GOT3 (cell line): ENCODE data around the gene SLC28A1.
"Not testable (repeated sequence)": the region's sequence is repeated elsewhere in the genome, so short reads cannot be mapped to it uniquely, and the experiment has no call there.

Experiments used
- DNase-seq: peaks from one replicate; lab custom pipeline; 2025; ENCODE audit warnings: mixed read lengths; lab: John Stamatoyannopoulos, UW

Gene SLC28A1, protein sequence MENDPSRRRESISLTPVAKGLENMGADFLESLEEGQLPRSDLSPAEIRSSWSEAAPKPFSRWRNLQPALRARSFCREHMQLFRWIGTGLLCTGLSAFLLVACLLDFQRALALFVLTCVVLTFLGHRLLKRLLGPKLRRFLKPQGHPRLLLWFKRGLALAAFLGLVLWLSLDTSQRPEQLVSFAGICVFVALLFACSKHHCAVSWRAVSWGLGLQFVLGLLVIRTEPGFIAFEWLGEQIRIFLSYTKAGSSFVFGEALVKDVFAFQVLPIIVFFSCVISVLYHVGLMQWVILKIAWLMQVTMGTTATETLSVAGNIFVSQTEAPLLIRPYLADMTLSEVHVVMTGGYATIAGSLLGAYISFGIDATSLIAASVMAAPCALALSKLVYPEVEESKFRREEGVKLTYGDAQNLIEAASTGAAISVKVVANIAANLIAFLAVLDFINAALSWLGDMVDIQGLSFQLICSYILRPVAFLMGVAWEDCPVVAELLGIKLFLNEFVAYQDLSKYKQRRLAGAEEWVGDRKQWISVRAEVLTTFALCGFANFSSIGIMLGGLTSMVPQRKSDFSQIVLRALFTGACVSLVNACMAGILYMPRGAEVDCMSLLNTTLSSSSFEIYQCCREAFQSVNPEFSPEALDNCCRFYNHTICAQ

GRCh38 chr15:84883916-84884781 lies at the start of gene SLC28A1:
TSS of gene SLC28A1 (plus strand) at chr15:84884662. CDS start at chr15:84887761, 3,099 bp downstream.
- DNase-seq, result no peak

DNA sequence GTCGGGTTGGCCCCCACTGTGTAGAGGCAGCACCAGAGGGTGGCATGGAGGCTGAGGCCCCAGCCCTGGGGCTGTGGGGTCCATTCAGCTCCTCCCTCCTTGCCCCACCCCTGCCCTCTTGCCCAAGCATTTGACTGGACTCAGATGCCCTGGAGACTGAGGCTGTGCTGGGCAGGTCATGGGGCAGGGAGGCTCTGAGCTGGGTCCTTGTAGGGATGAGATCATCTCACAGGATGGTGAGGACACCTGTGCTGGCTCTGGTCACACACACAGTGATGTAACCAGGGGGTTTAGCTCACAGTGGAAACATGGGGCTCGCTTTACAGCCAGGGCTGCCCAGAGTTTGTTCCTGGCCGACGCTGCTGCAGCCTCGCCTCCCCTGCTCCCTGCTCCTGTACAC lies 49.5 kb upstream of the SLC28A1 start:
- no peak for DNase-seq

GRCh38 chr15:84835661-84836337 lies 48.7 kb upstream of the SLC28A1 start:
- DNase-seq, result no peak

DNA sequence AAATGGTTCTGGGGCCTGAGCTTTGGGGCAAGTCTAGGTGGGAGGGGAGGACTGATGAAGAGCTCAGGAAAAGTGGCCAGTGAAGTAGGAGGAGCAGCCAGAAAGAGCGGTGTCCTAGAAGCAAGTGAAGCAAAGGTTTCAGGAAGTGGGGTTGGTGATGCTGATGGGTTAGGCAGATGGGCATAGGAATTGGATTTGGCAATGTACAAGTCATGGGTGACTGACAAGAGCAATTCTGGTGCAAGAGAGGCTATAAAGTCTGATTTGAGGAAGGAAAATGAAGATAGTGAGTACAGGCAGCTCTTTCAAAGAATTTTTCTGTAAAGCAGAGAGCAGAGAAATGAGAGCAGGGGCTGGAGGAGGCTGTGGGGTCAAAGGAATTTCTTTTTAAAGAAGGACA lies 47.6 kb upstream of the SLC28A1 start:
- DNase-seq, result no peak

DNA sequence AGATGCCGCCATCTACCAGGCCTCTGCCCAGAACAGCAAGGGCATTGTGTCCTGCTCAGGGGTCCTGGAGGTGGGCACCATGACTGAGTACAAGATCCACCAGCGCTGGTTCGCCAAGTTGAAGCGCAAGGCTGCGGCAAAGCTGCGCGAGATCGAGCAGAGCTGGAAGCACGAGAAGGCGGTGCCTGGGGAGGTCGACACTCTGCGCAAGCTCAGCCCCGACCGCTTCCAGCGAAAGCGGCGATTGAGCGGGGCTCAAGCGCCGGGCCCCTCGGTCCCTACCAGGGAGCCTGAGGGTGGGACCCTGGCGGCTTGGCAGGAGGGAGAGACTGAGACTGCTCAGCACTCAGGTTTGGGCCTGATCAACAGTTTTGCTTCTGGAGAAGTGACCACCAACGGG lies 44.7 kb upstream of the SLC28A1 start:
- DNase-seq, result no peak

DNA sequence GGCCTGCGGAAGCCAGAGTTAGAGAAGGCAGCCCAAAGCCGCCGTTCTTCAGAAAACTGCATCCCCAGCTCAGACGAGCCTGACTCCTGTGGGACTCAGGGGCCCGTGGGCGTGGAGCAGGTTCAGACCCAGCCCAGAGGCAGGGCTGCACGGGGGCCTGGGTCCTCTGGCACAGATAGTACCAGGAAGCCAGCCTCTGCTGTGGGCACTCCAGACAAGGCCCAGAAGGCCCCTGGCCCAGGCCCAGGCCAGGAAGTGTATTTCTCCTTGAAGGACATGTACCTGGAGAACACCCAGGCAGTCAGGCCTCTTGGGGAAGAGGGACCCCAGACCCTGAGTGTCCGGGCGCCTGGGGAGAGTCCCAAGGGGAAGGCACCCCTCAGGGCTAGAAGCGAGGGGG lies 44.2 kb upstream of the SLC28A1 start:
- DNase-seq, result no peak

GRCh38 chr15:84840741-84841429 lies 43.6 kb upstream of the SLC28A1 start:
- peak; percentile 48 for DNase-seq

GRCh38 chr15:84842781-84843180 lies 41.7 kb upstream of the SLC28A1 start:
- DNase-seq, result no peak

- DNase-seq, result no peak
Observed at GRCh38 chr15:84844964-84845363, 39.5 kb upstream of the SLC28A1 start.

DNA sequence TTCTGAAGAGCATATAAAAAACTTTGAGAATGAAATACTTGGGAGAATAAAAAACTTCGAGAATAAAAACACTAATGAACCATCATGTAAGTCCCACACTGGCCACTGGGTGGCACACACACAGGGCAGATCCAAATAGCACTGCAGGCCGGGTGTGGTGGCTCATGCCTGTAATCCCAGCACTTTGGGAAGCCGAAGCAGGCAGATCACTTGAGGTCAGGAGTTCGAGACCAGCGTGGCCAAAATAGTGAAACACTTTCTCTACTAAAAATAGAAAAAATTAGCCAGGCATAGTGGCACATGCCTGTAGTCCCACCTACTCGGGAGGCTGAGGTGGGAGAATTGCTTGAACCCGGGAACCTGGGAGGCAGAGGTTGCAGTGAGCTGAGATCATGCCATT lies 38.8 kb upstream of the SLC28A1 start:
- DNase-seq, result not testable (repeated sequence)

DNA sequence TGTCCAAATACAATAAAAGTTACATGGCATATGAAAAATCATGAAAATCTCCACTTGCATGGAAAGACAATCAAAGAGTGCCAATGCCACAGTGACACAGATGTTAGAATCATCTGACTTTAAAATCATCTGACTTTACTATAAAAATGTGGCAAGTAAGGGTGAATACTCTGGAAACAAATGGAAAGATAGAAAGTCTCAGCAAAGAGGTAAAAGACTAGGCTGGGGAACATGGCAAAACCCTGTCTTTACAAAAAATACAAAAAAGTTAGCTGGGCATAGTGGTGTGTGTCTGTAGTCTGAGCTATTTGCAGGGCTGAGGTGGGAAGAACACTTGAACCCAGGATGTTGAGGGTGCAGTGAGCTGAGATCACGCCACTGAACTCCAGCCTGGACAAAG lies 38.2 kb upstream of the SLC28A1 start:
- DNase-seq, result no peak

DNA sequence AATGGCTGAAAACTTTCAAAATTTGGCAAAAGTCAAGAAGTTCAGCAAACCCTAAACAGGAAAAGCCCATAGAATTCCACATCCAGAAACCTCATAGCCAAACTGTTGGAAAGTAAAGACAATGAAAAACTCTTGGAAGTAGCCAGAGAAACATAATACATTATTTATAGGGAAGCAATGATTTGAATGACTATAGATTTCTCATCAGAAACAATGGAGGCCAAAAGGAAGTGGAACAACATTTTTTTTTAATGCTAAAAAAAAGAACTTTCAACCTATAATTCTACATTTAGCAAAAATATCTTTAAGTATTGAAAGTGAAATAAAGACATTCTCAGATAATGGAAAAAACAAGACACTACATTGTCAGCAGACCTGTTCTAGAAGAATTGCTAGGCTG lies 37.1 kb upstream of the SLC28A1 start:
- DNase-seq, result no peak

- no peak for DNase-seq
Observed at GRCh38 chr15:84852212-84852611, 32.2 kb upstream of the SLC28A1 start.

GRCh38 chr15:84855136-84855535 lies 29.3 kb upstream of the SLC28A1 start:
- DNase-seq, result no peak

- DNase-seq, result no peak
Observed at GRCh38 chr15:84855765-84856164, 28.7 kb upstream of the SLC28A1 start.

DNA sequence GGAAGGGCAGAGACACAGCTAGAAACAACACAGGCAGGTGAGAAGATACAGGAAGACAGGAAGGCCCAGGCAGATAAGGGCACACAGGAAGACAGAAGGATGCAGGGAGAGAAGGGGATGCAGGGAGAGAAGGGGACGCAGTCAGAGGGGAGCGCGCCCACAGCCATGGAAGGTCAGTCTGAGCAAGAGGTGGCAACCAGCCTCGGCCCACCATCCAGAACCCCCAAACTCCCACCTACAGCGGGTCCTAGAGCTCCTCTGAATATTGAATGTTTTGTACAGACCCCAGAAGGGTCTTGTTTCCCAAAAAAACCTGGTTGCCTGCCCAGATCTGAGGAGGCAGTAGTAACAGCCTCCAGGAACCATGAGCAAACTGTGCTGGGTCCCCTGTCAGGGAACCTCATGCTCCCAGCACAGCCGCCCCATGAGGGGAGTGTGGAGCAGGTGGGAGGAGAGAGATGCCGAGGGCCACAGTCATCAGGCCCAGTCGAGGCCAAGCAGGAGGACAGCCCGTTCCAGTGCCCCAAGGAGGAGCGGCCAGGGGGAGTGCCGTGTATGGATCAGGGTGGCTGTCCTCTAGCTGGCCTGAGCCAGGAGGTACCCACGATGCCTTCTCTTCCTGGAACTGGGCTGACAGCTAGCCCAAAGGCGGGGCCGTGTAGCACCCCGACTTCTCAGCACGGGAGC lies 27.6 kb upstream of the SLC28A1 start:
- no peak for DNase-seq

DNA sequence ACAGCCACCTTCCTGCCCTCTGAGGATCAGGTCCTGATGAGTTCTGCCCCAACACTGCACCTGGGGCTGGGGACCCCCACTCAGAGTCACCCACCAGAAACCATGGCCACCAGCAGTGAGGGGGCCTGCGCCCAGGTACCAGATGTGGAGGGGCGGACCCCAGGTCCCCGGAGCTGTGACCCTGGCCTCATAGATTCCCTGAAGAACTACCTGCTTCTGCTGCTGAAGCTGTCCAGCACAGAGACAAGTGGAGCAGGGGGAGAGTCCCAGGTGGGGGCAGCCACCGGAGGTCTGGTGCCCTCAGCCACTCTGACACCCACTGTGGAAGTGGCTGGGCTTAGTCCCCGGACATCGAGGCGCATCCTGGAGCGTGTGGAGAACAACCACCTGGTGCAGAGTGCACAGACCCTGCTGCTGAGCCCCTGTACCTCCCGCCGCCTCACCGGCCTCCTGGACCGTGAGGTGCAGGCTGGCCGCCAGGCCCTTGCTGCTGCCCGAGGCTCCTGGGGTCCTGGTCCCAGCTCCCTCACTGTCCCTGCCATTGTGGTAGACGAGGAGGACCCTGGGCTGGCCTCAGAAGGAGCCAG lies 27.0 kb upstream of the SLC28A1 start:
- DNase-seq, result no peak

DNA sequence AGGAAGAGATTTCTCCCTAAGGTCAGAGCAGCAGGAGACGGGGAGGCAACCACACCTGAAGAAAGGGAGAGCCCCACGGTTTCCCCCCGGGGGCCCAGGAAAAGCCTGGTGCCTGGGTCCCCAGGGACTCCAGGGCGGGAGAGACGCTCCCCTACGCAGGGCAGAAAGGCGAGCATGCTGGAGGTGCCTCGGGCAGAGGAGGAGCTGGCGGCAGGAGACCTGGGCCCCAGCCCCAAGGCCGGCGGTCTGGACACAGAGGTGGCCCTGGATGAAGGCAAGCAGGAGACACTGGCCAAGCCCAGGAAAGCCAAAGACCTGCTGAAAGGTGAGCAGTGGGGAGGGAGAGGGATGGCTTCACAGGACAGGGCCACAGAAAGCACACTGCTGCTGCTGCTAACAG lies 26.2 kb upstream of the SLC28A1 start:
- no peak for DNase-seq

- no peak for DNase-seq
Observed at GRCh38 chr15:84859144-84859543, 25.3 kb upstream of the SLC28A1 start.

DNA sequence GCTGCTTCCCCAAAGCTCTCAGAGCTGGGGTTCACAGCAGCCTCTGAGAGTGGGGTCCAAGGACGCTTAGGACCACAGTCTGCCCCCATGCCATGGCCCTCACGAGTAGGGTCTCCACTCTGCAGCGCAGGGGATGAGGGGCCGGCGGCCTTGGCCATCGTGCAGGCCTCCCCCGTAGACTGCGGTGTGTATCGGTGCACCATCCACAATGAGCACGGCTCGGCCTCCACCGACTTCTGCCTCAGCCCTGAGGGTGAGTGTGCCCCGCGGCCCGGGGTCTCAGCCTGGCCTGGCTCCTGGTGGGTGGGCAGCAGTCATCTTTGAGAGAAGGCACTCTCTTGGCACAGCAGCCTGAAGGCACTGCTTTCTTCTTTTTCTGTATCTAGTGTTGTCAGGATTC lies 24.8 kb upstream of the SLC28A1 start:
- no peak for DNase-seq
